RWPE1 (cell line): ENCODE data around the gene BPHL.
"Not testable (repeated sequence)": the region's sequence is repeated elsewhere in the genome, so short reads cannot be mapped to it uniquely, and the experiment has no call there.

Experiments used
- CTCF ChIA-PET: fragments of 350-600 bp; sonication (Branson Sonifier 250); formaldehyde crosslinking; extraction: SDS; loops from one replicate; lab custom pipeline; 2021; lab: Yijun Ruan, JAX
- POLR2A ChIA-PET: fragments of 400-600 bp; formaldehyde crosslinking; extraction: SDS; loops from one replicate; lab custom pipeline; 2020; ENCODE audit warnings: antibody characterized with exemption; ENCODE audit not compliant: low non-redundant PET; lab: Yijun Ruan, JAX
- DNase-seq: peaks from one replicate; pipeline ENCODE4 v3.0.0; 2012; ENCODE audit warnings: low spot score
- H3K27ac ChIP-seq: fragments of 450-650 bp; 2 replicates; pipeline ENCODE4 v1.5.1; 2017
- TF ChIP-seq, protein P1 (sequence below): fragments of 450-650 bp; conservative IDR thresholded peaks from 2 replicates; pipeline ENCODE4 v1.5.1; 2017; ENCODE audit warnings: low read depth, mild to moderate bottlenecking

BPHL gene

DNA sequence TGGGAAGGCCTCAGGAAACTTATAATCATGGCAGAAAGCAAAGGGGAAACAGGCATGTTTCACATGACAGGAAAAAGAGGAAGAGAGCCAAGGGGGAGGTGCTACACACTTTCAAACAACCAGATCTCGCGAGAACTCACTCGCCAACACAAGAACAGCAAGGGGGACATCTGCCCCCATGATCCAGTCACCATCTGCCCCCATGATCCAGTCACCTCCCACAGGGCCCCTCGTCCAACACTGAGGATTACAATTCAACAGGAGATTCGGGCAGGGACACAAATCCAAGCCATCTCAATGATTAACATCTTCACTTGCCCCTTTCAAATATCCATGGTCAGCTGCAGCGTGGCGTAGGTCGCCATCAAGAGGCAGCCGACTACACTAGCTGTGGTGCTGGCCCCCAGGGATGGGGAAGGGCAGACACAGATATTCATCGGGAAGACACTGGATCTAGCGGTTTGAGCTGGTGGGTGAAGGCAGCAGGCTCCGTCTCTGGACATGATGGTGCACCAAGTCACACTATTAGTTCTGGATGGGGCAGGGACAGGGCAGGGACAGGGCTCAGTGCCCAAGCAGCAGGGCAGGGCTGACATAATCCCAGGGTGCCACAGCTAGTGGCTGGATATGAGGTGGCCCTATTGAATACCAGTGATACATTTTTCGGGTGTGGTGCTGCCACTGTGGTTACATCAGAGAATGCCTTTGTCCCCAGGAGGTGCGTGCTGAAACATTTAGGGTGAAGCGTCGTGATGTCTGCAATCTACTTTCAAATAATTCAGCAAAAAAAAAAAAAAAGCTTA is 77.4 kb downstream of the BPHL start:
- no peak for DNase-seq
- CTCF ChIA-PET, result no interaction called here
- POLR2A ChIA-PET, result interaction anchor here (0.6 kb wide), 1 partner anchor 39 kb away, joined by 3 read pairs; the partner anchor contains the start of gene TUBB2A
- no peak overlapping the region for H3K27ac ChIP-seq
- TF ChIP-seq, protein P1, sequence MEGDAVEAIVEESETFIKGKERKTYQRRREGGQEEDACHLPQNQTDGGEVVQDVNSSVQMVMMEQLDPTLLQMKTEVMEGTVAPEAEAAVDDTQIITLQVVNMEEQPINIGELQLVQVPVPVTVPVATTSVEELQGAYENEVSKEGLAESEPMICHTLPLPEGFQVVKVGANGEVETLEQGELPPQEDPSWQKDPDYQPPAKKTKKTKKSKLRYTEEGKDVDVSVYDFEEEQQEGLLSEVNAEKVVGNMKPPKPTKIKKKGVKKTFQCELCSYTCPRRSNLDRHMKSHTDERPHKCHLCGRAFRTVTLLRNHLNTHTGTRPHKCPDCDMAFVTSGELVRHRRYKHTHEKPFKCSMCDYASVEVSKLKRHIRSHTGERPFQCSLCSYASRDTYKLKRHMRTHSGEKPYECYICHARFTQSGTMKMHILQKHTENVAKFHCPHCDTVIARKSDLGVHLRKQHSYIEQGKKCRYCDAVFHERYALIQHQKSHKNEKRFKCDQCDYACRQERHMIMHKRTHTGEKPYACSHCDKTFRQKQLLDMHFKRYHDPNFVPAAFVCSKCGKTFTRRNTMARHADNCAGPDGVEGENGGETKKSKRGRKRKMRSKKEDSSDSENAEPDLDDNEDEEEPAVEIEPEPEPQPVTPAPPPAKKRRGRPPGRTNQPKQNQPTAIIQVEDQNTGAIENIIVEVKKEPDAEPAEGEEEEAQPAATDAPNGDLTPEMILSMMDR, result no peak

DNA sequence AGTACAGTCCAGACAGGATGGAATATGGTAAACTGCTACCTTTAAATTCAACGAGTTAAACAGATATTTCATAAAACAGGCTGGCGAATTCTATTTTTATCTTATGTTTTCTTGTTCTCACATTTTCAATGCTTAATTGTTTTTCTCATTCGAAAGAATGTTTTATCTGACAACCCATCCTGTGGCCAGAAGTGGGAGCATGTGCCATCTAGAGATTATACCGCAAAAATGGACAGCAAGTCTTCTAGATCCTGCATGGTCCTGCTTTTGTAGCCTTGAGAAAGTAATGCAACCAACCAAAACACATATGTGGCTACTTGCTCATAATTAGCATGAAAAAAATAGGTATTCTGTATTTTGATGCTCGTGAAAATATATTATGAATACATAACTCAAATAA is 78.3 kb downstream of the BPHL start:
- ChIA-PET POLR2A (interaction anchor here (0.6 kb wide), 1 partner anchor 40 kb away, joined by 3 read pairs; the partner anchor contains the start of gene TUBB2A), CTCF (no interaction called here)
- no peak overlapping the region for H3K27ac ChIP-seq
- no peak for DNase-seq
- TF ChIP-seq, protein P1, result no peak

DNA sequence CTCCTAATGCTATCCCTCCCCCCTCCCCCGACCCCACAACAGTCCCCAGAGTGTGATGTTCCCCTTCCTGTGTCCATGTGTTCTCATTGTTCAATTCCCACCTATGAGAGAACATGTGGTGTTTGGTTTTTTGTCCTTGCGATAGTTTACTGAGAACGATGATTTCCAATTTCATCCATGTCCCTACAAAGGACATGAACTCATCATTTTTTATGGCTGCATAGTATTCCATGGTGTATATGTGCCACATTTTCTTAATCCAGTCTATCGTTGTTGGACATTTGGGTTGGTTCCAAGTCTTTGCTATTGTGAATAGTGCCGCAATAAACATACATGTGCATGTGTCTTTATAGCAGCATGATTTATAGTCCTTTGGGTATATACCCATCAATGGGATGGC is 79.2 kb downstream of the BPHL start:
- CTCF ChIA-PET, H3K27ac ChIP-seq, POLR2A ChIA-PET, DNase-seq: not testable (repeated sequence)

DNA sequence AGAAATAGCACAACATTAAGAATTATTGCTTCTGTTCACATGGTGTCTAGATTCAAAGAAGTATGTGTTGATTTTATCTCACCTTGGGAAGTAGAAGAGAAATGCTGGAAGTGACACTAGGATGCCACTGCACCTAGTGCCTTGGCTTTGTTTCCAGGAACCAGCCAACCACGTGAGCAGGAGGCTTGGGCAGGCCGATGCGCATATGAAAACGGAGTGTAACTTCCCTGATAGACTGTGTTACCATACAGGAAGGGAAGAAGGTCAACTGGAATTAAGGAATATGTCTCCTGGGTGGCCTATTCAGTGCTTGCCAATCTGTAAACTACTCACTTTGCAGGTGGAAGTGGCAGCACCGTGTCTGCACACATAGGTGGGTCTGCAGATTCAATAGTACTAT is 80.9 kb downstream of the BPHL start:
- ChIA-PET POLR2A (no interaction called here), CTCF (interaction anchor here (0.6 kb wide), 1 partner anchor 1456 kb away, joined by 3 read pairs; no protein-coding TSS in a partner anchor)

DNA sequence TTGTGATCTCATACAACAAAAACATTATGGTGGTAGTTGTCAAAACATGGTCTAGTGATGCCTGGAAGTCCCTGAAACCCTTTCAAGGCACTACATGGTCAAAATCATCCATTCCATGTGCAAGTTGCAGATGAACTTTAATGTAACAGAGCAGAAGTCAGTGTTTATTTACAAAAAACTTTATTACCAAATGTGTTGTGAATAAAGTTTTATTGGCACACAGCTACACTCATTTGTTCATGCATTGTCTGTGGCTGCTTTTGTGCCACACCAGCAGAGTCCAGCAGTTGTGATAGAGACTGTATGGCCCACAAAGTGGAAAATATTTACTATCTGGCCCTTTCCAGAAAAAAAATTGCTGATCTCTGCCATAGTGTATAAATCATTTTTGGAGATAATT is 82.2 kb downstream of the BPHL start:
- H3K27ac ChIP-seq, result no peak overlapping the region
- ChIA-PET CTCF (no interaction called here), POLR2A (no interaction called here)
- no peak for DNase-seq
- TF ChIP-seq, protein P1, result no peak

More for the DNA sequence above, 80.9 kb downstream of the BPHL start:
- no peak for DNase-seq
- H3K27ac ChIP-seq, result no peak overlapping the region
- TF ChIP-seq, protein P1, result no peak

DNA sequence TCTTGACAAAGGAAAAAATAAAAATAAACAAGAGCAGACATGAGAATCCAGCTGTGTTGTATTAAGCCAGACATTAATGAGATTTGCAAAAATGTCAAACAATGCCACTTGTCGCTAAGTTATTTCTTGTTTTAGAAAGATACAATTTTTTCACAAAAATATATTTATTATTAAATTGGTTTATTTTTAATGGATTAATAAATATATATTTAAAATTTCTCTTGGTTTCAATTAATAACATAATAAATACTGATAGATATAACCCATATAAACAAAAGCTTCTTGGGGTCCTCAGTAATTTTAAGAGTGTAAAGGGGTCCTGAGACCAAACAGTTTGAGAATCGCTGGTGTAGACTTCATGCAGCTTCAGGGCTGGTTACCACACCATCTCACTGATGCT is 82.9 kb downstream of the BPHL start:
- H3K27ac ChIP-seq, result no peak overlapping the region
- TF ChIP-seq, protein P1, result no peak
- ChIA-PET POLR2A (no interaction called here), CTCF (no interaction called here)
- no peak for DNase-seq
